Measurements from ENCODE around the gene MYO9B. TPM values are rescaled to one million over a fixed set of nuclear protein-coding genes. Genes with fewer than 3 reads are reported as not detected.
"Not testable (repeated sequence)": the region's sequence is repeated elsewhere in the genome, so short reads cannot be mapped to it uniquely, and the experiment has no call there.

MYO9B gene
- total and polyA plus RNA-seq, 2 donors, result 24.0 to 55.2 TPM

- WGBS, result 92% methylated on average over 17 of the region's 18 CpGs
- H3K4me1 ChIP-seq (ENCODE audit: insufficient read depth), result no peaks in the 10 kb centered on the region
- peaks cover 7% of the 10 kb centered on the region for H3K36me3 ChIP-seq (ENCODE audit: insufficient read depth)
- H3K27ac ChIP-seq (ENCODE audit: low read depth), result no peak overlapping the region
- DNase-seq (ENCODE audit: extremely low spot score), result no peak
- H3K4me3 ChIP-seq (ENCODE audit: low read depth, low read length), result no peak overlapping the region
Measured at GRCh38 chr19:17160908-17161307, 85.3 kb downstream of the MYO9B start.

DNA sequence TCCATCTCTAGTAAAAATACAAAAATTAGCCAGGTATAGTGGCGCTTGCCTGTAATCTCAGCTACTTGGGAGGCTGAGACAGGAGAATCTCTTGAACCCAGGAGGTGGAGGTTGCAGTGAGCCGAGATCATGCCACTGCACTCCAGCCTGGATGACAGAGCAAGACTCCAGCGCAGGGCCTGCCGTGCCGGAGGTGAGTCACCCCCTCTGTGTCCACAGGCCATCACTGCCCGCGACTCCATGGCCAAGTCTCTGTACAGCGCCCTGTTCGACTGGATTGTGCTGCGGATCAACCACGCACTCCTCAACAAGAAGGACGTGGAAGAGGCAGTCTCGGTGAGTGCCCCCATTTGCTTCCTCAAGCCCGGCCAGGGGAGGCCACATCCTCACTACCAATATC, 86.6 kb downstream of the MYO9B start:
- not testable (repeated sequence) for H3K4me3 ChIP-seq (ENCODE audit: low read depth, low read length); H3K36me3 ChIP-seq (ENCODE audit: insufficient read depth); H3K4me1 ChIP-seq (ENCODE audit: insufficient read depth); DNase-seq (ENCODE audit: extremely low spot score); H3K27ac ChIP-seq (ENCODE audit: low read depth)
- WGBS, result 95% methylated on average over 14 of the region's 14 CpGs

- 95% methylated on average over 6 of the region's 6 CpGs for WGBS
- peaks cover 7% of the 10 kb centered on the region for H3K36me3 ChIP-seq (ENCODE audit: insufficient read depth)
Measured at GRCh38 chr19:17162580-17162979, 87.0 kb downstream of the MYO9B start.

DNA sequence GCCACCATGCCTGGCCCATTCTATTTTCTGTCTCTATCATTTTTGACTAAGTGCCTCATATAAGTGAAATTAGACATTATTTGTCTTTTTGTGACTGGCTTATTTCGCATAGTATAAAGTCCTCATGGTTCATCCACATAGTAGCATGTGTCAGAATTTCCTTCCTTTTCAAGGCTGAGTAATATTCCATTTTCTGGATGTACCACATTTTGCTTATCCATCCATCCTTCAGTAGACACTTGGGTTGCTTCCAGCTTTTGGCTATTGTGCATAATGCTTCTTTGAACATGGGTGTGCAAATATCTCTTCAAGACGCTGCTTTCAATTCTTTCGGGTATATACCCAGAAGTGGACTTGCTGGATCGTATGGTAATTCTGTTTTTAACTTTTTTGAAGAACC, 88.1 kb downstream of the MYO9B start:
- H3K36me3 ChIP-seq (ENCODE audit: insufficient read depth), result peaks cover 9% of the 10 kb centered on the region
- WGBS, result 97% methylated on average over 4 of the region's 4 CpGs
- H3K4me3 ChIP-seq (ENCODE audit: low read depth, low read length), result no peak overlapping the region
- no peak for DNase-seq (ENCODE audit: extremely low spot score)
- H3K4me1 ChIP-seq (ENCODE audit: insufficient read depth), result no peaks in the 10 kb centered on the region
- H3K27ac ChIP-seq (ENCODE audit: low read depth), result no peak overlapping the region

More at GRCh38 chr19:17162580-17162979, 87.0 kb downstream of the MYO9B start:
- H3K4me1 ChIP-seq (ENCODE audit: insufficient read depth), result no peaks in the 10 kb centered on the region
- H3K4me3 ChIP-seq (ENCODE audit: low read depth, low read length), result no peak overlapping the region
- DNase-seq (ENCODE audit: extremely low spot score), result no peak
- no peak overlapping the region for H3K27ac ChIP-seq (ENCODE audit: low read depth)

GRCh38 chr19:17164639-17165038, 89.1 kb downstream of the MYO9B start:
- WGBS, result 92% methylated on average over 7 of the region's 7 CpGs
- Histone ChIP-seq H3K27ac (ENCODE audit: low read depth) (no peak overlapping the region), H3K36me3 (ENCODE audit: insufficient read depth) (peaks cover 9% of the 10 kb centered on the region)

DNA sequence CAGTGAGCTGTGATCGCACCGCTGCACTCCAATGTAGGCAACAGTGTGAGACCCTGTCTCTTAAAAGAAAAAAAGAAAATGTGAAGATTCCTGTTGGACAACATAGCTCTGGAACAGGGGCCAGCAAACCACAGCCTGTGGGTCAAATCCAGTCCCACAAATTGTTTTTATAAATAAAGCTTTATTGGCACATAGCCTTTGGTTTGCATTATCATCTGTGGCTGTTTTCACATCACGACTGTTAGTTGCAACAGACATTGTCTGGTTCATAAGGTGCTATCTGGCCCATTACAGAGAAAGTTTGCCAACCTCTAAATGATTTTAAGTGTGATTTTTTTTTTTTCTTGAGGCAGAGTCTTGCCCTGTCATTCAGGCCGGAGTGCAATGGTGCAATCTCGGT, 90.1 kb downstream of the MYO9B start:
- H3K36me3 ChIP-seq (ENCODE audit: insufficient read depth), result peaks cover 9% of the 10 kb centered on the region
- WGBS, result 96% methylated on average over 5 of the region's 5 CpGs

More at GRCh38 chr19:17164639-17165038, 89.1 kb downstream of the MYO9B start:
- Histone ChIP-seq H3K4me3 (ENCODE audit: low read depth, low read length) (no peak overlapping the region), H3K4me1 (ENCODE audit: insufficient read depth) (no peaks in the 10 kb centered on the region)
- DNase-seq (ENCODE audit: extremely low spot score), result no peak

GRCh38 chr19:17170538-17171297, 95.1 kb downstream of the MYO9B start:
- Histone ChIP-seq H3K27ac (ENCODE audit: low read depth) (no peak overlapping the region), H3K36me3 (ENCODE audit: insufficient read depth) (peaks cover 6% of the 10 kb centered on the region), H3K4me3 (ENCODE audit: low read depth, low read length) (no peak overlapping the region), H3K4me1 (ENCODE audit: insufficient read depth) (no peaks in the 10 kb centered on the region)
- 83% methylated on average over 13 of the region's 13 CpGs for WGBS
- DNase-seq (ENCODE audit: extremely low spot score), result no peak

More for the DNA sequence above, 90.1 kb downstream of the MYO9B start:
- H3K4me3 ChIP-seq (ENCODE audit: low read depth, low read length), result no peak overlapping the region
- no peak for DNase-seq (ENCODE audit: extremely low spot score)
- H3K27ac ChIP-seq (ENCODE audit: low read depth), result no peak overlapping the region
- no peaks in the 10 kb centered on the region for H3K4me1 ChIP-seq (ENCODE audit: insufficient read depth)

DNA sequence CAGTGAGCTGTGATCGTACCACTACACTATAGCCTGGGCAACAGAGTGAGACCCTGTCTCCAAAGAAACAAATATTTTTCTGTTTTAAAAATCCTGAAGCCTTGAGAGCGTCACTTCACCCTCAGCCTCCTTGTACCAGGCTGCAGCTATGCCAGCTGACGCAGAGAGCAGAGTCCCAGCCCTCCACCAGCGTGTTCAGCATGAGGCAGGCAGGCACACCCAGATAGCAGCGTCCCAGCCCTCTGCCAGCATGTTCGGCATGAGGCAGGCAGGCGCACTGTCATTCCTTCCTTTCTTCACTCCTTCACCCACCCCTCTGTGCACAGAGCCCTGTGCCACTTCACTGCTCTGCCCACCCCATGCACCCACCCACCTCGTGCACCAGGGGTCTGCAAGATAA, 96.3 kb downstream of the MYO9B start:
- DNase-seq (ENCODE audit: extremely low spot score), result no peak
- peaks cover 8% of the 10 kb centered on the region for H3K36me3 ChIP-seq (ENCODE audit: insufficient read depth)
- 93% methylated on average over 8 of the region's 8 CpGs for WGBS
- H3K27ac ChIP-seq (ENCODE audit: low read depth), result no peak overlapping the region
- H3K4me3 ChIP-seq (ENCODE audit: low read depth, low read length), result no peak overlapping the region
- no peaks in the 10 kb centered on the region for H3K4me1 ChIP-seq (ENCODE audit: insufficient read depth)

GRCh38 chr19:17172624-17173345, 97.2 kb downstream of the MYO9B start:
- no peaks in the 10 kb centered on the region for H3K4me1 ChIP-seq (ENCODE audit: insufficient read depth)
- no peak overlapping the region for H3K4me3 ChIP-seq (ENCODE audit: low read depth, low read length)
- H3K27ac ChIP-seq (ENCODE audit: low read depth), result no peak overlapping the region
- 90% methylated on average over 33 of the region's 33 CpGs for WGBS
- peaks cover 12% of the 10 kb centered on the region for H3K36me3 ChIP-seq (ENCODE audit: insufficient read depth)
- DNase-seq (ENCODE audit: extremely low spot score), result no peak

- Histone ChIP-seq H3K27ac (ENCODE audit: low read depth) (no peak overlapping the region), H3K4me1 (ENCODE audit: insufficient read depth) (no peaks in the 10 kb centered on the region), H3K4me3 (ENCODE audit: low read depth, low read length) (no peak overlapping the region), H3K36me3 (ENCODE audit: insufficient read depth) (peaks cover 7% of the 10 kb centered on the region)
- DNase-seq (ENCODE audit: extremely low spot score), result no peak
- 93% methylated on average over 10 of the region's 10 CpGs for WGBS
Measured at GRCh38 chr19:17178291-17178690, 102.7 kb downstream of the MYO9B start.

DNA sequence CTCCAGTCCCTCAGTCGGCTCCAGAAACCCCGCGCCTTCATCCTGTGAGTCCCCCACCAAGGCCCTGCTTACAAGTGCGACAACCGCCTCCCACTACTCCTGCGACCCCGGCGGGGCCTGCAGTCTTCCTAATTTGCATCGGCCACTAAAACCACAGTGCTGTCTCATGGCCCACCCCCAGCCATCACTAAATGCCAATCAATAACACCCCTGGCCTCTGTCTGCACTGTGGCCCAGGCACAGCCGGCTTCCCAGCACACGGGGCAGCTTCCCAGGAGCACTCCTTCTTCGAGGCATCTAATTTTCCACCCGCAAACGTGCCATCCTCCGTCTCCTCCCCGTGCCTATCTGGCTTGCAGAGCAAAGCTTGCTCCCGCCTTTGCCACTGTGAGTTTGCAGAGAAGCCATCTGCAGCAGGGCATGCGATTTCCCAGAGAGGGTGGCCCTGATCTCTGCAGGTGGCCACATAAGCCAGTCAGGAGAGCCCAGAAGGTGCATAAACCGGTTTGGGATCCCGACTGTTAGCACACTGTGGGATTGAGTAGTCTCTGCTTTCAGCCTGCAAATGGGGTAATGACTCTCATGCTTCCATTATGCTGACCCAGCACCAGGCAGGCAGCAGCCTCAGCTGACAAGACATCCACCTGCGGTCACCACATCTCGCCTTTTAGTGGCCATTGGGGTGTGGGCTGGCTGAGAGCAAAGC, 105.6 kb downstream of the MYO9B start:
- 67% methylated on average over 22 of the region's 22 CpGs for WGBS
- Histone ChIP-seq H3K4me1 (ENCODE audit: insufficient read depth) (no peaks in the 10 kb centered on the region), H3K4me3 (ENCODE audit: low read depth, low read length) (no peak overlapping the region), H3K36me3 (ENCODE audit: insufficient read depth) (peaks cover 7% of the 10 kb centered on the region), H3K27ac (ENCODE audit: low read depth) (no peak overlapping the region)
- DNase-seq (ENCODE audit: extremely low spot score), result no peak

GRCh38 chr19:17183271-17183761, 107.7 kb downstream of the MYO9B start:
- WGBS, result 89% methylated on average over 14 of the region's 14 CpGs
- no peaks in the 10 kb centered on the region for H3K4me1 ChIP-seq (ENCODE audit: insufficient read depth)
- H3K4me3 ChIP-seq (ENCODE audit: low read depth, low read length), result no peak overlapping the region
- H3K36me3 ChIP-seq (ENCODE audit: insufficient read depth), result no peaks in the 10 kb centered on the region
- H3K27ac ChIP-seq (ENCODE audit: low read depth), result no peak overlapping the region
- DNase-seq (ENCODE audit: extremely low spot score), result no peak

DNA sequence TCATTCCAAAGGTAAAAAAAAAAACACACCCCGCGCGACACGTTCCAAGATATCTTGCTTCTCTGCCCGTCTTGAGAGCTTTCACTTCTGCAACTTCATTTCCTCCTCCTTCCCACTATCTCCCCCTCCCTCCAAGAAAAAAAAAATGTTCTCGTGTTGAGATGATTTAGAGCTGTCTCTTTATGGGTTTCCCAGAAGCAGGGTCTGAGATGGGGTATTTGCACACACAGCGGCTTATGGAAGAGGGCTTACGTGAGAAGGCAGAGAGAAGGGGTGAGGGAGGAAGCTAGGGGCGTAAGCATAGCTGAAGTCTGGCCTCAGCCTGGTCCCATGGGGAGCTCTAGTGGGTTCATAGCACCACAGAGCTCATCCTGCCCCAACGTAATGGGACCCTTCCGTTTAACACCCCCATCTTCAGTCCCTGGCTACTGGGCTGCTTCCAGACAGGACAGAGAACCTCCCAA, 108.3 kb downstream of the MYO9B start:
- Histone ChIP-seq H3K4me3 (ENCODE audit: low read depth, low read length) (no peak overlapping the region), H3K36me3 (ENCODE audit: insufficient read depth) (no peaks in the 10 kb centered on the region), H3K27ac (ENCODE audit: low read depth) (no peak overlapping the region), H3K4me1 (ENCODE audit: insufficient read depth) (no peaks in the 10 kb centered on the region)
- WGBS, result 74% methylated on average over 11 of the region's 11 CpGs
- DNase-seq (ENCODE audit: extremely low spot score), result no peak

Data from urinary bladder (tissue), 4 donors.